ENCODE data around the gene KIF18A.
A peak's percentile ranks its signal among the peaks of the same experiment; 100 is the strongest.

KIF18A gene

GRCh38 chr11:28086569-28086968 lies 21.4 kb downstream of the KIF18A start:
- peak overlapping the region; percentile 20 for H3K4me2 ChIP-seq (ENCODE audit: low read length)
- peaks cover 7% of the 10 kb centered on the region for H3K36me3 ChIP-seq (ENCODE audit: insufficient read depth, low read length)
- H3K27me3 ChIP-seq (ENCODE audit: control insufficient read depth, insufficient read depth, low read length), result no peaks in the 10 kb centered on the region
- H3K9me3 ChIP-seq (replicated peaks; ENCODE audit: low read length), result no peaks in the 10 kb centered on the region
- no peak overlapping the region for H3K4me3 ChIP-seq (ENCODE audit: low read length)
- peaks cover 22% of the 10 kb centered on the region for H3K4me1 ChIP-seq (ENCODE audit: control insufficient read depth, insufficient read depth, low read length)
- H3K9ac ChIP-seq (ENCODE audit: low read depth, low read length), result peak overlapping the region; percentile 25

- peaks cover 6% of the 10 kb centered on the region for H3K4me1 ChIP-seq (ENCODE audit: control insufficient read depth, insufficient read depth, low read length)
- H3K36me3 ChIP-seq (ENCODE audit: insufficient read depth, low read length), result peaks cover 16% of the 10 kb centered on the region
- no peak overlapping the region for H3K4me3 ChIP-seq (ENCODE audit: low read length)
- H3K4me2 ChIP-seq (ENCODE audit: low read length), result no peak overlapping the region
- H3K27me3 ChIP-seq (ENCODE audit: control insufficient read depth, insufficient read depth, low read length), result no peaks in the 10 kb centered on the region
- no peaks in the 10 kb centered on the region for H3K9me3 ChIP-seq (replicated peaks; ENCODE audit: low read length)
- no peak overlapping the region for H3K9ac ChIP-seq (ENCODE audit: low read depth, low read length)
These were observed 24.8 kb downstream of the KIF18A start for GRCh38 chr11:28083118-28083517.

GRCh38 chr11:28077521-28077920 lies 30.4 kb downstream of the KIF18A start:
- peaks cover 14% of the 10 kb centered on the region for H3K36me3 ChIP-seq (ENCODE audit: insufficient read depth, low read length)
- H3K4me1 ChIP-seq (ENCODE audit: control insufficient read depth, insufficient read depth, low read length), result peaks cover 3% of the 10 kb centered on the region
- H3K9ac ChIP-seq (ENCODE audit: low read depth, low read length), result no peak overlapping the region
- no peaks in the 10 kb centered on the region for H3K9me3 ChIP-seq (replicated peaks; ENCODE audit: low read length)
- no peak overlapping the region for H3K4me2 ChIP-seq (ENCODE audit: low read length)
- no peak overlapping the region for H3K4me3 ChIP-seq (ENCODE audit: low read length)
- no peaks in the 10 kb centered on the region for H3K27me3 ChIP-seq (ENCODE audit: control insufficient read depth, insufficient read depth, low read length)

DNA sequence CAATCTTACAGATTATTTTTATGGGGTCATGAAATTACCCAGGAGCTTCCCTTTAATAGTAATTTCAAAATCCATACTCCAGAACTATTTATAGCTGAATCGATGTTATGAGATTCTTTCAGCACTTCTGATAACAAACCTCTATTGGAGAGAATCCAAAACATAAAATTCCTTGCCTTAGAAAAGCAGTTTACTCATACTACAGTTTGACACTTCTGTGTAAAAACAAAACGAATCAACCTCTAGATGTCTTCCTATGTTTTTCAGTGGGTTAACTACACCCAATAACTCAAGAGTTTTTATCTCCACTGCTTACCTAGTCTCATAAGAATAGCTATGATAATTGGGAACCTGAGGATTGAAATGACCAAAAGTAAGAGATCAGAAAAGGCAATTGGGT lies 35.6 kb downstream of the KIF18A start:
- Histone ChIP-seq H3K4me1 (ENCODE audit: control insufficient read depth, insufficient read depth, low read length) (peaks cover 7% of the 10 kb centered on the region), H3K4me2 (ENCODE audit: low read length) (peak overlapping the region; percentile 11), H3K9me3 (replicated peaks; ENCODE audit: low read length) (no peaks in the 10 kb centered on the region), H3K4me3 (ENCODE audit: low read length) (no peak overlapping the region), H3K9ac (ENCODE audit: low read depth, low read length) (no peak overlapping the region), H3K36me3 (ENCODE audit: insufficient read depth, low read length) (peaks cover 10% of the 10 kb centered on the region), H3K27me3 (ENCODE audit: control insufficient read depth, insufficient read depth, low read length) (no peaks in the 10 kb centered on the region)

GRCh38 chr11:28071305-28071704 lies 36.7 kb downstream of the KIF18A start:
- Histone ChIP-seq H3K9ac (ENCODE audit: low read depth, low read length) (no peak overlapping the region), H3K36me3 (ENCODE audit: insufficient read depth, low read length) (peaks cover 10% of the 10 kb centered on the region), H3K4me3 (ENCODE audit: low read length) (no peak overlapping the region), H3K9me3 (replicated peaks; ENCODE audit: low read length) (no peaks in the 10 kb centered on the region), H3K4me2 (ENCODE audit: low read length) (no peak overlapping the region), H3K4me1 (ENCODE audit: control insufficient read depth, insufficient read depth, low read length) (peaks cover 7% of the 10 kb centered on the region), H3K27me3 (ENCODE audit: control insufficient read depth, insufficient read depth, low read length) (no peaks in the 10 kb centered on the region)

- H3K4me3 ChIP-seq (ENCODE audit: low read length), result no peak overlapping the region
These were observed 49.6 kb downstream of the KIF18A start for GRCh38 chr11:28058333-28058732.

DNA sequence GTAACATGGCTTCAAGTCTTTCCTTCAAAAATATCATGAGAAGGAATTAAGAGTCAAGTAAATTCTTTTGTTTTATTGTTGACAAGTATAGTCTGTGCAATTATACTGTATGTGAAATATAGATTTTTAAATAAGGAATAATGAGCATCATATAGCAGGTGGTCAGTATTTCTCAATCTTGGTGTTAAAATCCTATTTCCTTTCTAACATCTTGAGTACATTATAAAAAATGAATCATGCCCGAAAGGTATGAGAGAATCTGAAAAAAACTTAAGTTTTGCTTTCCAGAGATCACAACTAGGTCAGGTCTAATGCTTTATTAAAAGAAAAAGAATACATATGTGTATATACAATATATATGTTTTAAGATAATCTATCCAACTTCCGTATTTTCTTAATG lies 53.1 kb downstream of the KIF18A start:
- no peak overlapping the region for H3K4me2 ChIP-seq (ENCODE audit: low read length)

More at GRCh38 chr11:28058333-28058732, 49.6 kb downstream of the KIF18A start:
- Histone ChIP-seq H3K36me3 (ENCODE audit: insufficient read depth, low read length) (peaks cover 4% of the 10 kb centered on the region), H3K9me3 (replicated peaks; ENCODE audit: low read length) (no peaks in the 10 kb centered on the region), H3K4me1 (ENCODE audit: control insufficient read depth, insufficient read depth, low read length) (no peaks in the 10 kb centered on the region), H3K27me3 (ENCODE audit: control insufficient read depth, insufficient read depth, low read length) (no peaks in the 10 kb centered on the region), H3K4me2 (ENCODE audit: low read length) (no peak overlapping the region), H3K9ac (ENCODE audit: low read depth, low read length) (no peak overlapping the region)

DNA sequence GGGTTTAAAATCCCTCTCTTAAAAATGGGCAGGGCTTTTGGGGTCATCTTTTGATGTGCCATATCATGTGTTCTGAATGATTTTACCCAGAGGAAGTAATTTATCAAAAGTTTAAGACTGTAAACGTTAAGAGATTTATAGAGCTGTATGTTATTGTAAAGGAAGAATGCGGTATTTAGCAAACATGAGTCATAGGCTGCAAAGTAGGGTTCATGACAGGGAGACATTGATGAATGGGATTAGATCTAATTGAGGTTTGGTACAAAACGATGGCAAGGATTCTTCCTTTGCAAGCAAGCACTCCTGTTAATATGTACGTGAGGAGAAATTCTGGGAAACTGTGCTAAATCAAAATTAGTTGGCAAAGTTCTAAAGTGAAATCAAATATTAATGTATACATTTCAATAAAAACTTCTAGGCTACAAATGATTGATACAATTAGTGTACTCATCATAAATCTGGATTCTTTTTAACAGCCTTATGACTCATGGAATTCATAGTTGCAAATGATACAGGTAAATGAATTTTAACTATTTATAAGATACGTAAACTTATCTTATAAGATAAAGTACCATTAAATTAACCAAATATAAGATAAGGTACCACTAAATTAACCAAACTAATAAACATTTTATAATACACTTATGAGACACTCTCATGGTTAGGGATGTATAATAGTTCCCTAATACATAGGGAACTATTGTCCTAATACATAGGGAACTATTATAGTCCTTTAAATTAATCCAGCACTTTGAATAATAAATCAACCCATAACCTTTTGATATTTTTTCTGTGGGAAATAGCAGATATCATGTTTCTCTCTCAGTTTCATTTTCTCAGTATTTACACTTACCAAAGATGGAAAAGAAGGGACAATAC lies 58.4 kb downstream of the KIF18A start:
- Histone ChIP-seq H3K4me2 (ENCODE audit: low read length) (no peak overlapping the region), H3K36me3 (ENCODE audit: insufficient read depth, low read length) (no peaks in the 10 kb centered on the region), H3K9me3 (replicated peaks; ENCODE audit: low read length) (no peaks in the 10 kb centered on the region), H3K4me3 (ENCODE audit: low read length) (no peak overlapping the region), H3K27me3 (ENCODE audit: control insufficient read depth, insufficient read depth, low read length) (no peaks in the 10 kb centered on the region), H3K4me1 (ENCODE audit: control insufficient read depth, insufficient read depth, low read length) (peaks cover 10% of the 10 kb centered on the region), H3K9ac (ENCODE audit: low read depth, low read length) (no peak overlapping the region)

More for the DNA sequence above, 53.1 kb downstream of the KIF18A start:
- H3K9ac ChIP-seq (ENCODE audit: low read depth, low read length), result no peak overlapping the region
- no peak overlapping the region for H3K4me3 ChIP-seq (ENCODE audit: low read length)
- no peaks in the 10 kb centered on the region for H3K27me3 ChIP-seq (ENCODE audit: control insufficient read depth, insufficient read depth, low read length)
- no peaks in the 10 kb centered on the region for H3K9me3 ChIP-seq (replicated peaks; ENCODE audit: low read length)
- H3K4me1 ChIP-seq (ENCODE audit: control insufficient read depth, insufficient read depth, low read length), result peaks cover 3% of the 10 kb centered on the region
- H3K36me3 ChIP-seq (ENCODE audit: insufficient read depth, low read length), result no peaks in the 10 kb centered on the region

DNA sequence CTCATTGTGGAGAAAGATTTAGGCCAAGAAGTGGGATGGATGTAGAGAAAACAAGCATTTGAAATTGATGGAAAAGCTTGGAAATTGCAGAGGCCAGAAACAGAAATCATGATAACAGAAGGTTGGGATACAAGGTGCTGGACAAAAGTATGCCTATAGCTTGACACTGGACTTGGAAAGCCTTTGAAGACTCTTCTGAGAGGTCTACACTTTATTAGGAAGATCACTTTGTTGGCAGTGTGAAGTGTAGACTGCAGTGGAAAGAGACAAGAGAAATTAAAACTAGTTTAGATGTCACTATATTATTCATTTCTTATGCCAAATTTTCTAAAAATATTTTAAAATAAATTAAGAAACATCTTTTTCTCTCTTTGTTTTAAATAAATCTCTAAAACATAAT lies 59.1 kb downstream of the KIF18A start:
- Histone ChIP-seq H3K4me3 (ENCODE audit: low read length) (no peak overlapping the region), H3K27me3 (ENCODE audit: control insufficient read depth, insufficient read depth, low read length) (no peaks in the 10 kb centered on the region), H3K9ac (ENCODE audit: low read depth, low read length) (no peak overlapping the region), H3K4me2 (ENCODE audit: low read length) (no peak overlapping the region), H3K4me1 (ENCODE audit: control insufficient read depth, insufficient read depth, low read length) (peaks cover 10% of the 10 kb centered on the region), H3K36me3 (ENCODE audit: insufficient read depth, low read length) (no peaks in the 10 kb centered on the region), H3K9me3 (replicated peaks; ENCODE audit: low read length) (no peaks in the 10 kb centered on the region)

DNA sequence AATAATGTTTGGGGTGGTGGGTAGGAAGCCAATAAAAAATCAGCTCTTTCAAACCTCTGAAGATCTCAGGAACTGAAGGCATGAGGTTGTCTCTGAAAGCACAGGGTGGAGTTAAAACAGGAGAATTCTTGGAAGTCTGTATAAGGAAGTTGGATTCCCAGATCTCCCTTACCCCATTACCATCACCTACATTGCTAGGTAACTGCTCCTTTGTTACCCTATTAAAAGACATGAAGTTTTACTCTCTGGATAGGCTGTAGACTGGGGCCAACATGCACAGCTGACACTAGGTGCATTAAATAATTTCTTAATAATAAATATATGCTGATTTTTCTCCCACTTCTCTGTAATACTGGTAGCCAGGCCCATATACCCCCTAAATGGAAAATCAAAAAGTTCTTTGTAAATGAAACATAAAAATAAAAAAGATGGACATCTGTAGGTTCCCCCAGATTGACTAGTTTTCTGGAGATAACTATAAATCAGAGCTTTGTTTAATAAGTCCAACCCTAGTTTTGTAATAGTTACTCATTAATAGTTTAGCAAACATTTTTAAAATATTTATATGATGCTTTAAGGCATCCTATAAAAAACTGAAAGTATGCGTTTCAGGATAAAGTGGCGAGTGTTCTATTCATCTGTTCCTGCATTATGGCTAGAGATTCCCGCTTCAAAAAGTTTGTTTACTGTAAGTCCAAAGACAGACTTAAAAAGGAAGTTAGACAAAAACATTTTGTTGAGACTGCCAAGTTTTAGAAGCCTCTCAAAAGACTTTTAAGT lies 63.8 kb downstream of the KIF18A start:
- H3K4me3 ChIP-seq (ENCODE audit: low read length), result no peak overlapping the region
- H3K36me3 ChIP-seq (ENCODE audit: insufficient read depth, low read length), result no peaks in the 10 kb centered on the region
- peaks cover 1% of the 10 kb centered on the region for H3K4me1 ChIP-seq (ENCODE audit: control insufficient read depth, insufficient read depth, low read length)
- no peaks in the 10 kb centered on the region for H3K27me3 ChIP-seq (ENCODE audit: control insufficient read depth, insufficient read depth, low read length)
- H3K4me2 ChIP-seq (ENCODE audit: low read length), result no peak overlapping the region
- H3K9me3 ChIP-seq (replicated peaks; ENCODE audit: low read length), result no peaks in the 10 kb centered on the region
- no peak overlapping the region for H3K9ac ChIP-seq (ENCODE audit: low read depth, low read length)

- H3K9me3 ChIP-seq (replicated peaks; ENCODE audit: low read length), result no peaks in the 10 kb centered on the region
- no peak overlapping the region for H3K9ac ChIP-seq (ENCODE audit: low read depth, low read length)
- H3K4me3 ChIP-seq (ENCODE audit: low read length), result no peak overlapping the region
- no peak overlapping the region for H3K4me2 ChIP-seq (ENCODE audit: low read length)
- no peaks in the 10 kb centered on the region for H3K4me1 ChIP-seq (ENCODE audit: control insufficient read depth, insufficient read depth, low read length)
- H3K27me3 ChIP-seq (ENCODE audit: control insufficient read depth, insufficient read depth, low read length), result no peaks in the 10 kb centered on the region
- no peaks in the 10 kb centered on the region for H3K36me3 ChIP-seq (ENCODE audit: insufficient read depth, low read length)
These were observed 67.6 kb downstream of the KIF18A start for GRCh38 chr11:28040384-28040783.

Measured in skeletal muscle satellite cell (primary cell).